Hepatocyte (in vitro differentiated cells): ENCODE measurements around the gene IGLL5. TPM values are rescaled to one million over a fixed set of nuclear protein-coding genes. Genes with fewer than 3 reads are reported as not detected.

Experiments used
- DNase-seq: peaks from one replicate; pipeline ENCODE4 v3.0.0-alpha.2; 2016; ENCODE audit warnings: low spot score
- H2AFZ ChIP-seq: fragments of 200-600 bp; sonication (generic); 2 replicates; pipeline ENCODE4 v1.6.0; 2016; ENCODE audit warnings: antibody characterized with exemption, mild to moderate bottlenecking
- H3K27ac ChIP-seq: fragments of 200-600 bp; sonication (generic); 2 replicates; pipeline ENCODE4 v1.5.1; 2016; ENCODE audit warnings: mild to moderate bottlenecking
- H3K27me3 ChIP-seq: fragments of 200-600 bp; sonication (generic); 2 replicates; pipeline ENCODE4 v1.6.1; 2016
- H3K36me3 ChIP-seq: fragments of 200-600 bp; sonication (generic); replicated peaks from 2 replicates; pipeline ENCODE4 v1.5.1; 2016; ENCODE audit warnings: low read depth; ENCODE audit not compliant: insufficient read depth
- H3K4me1 ChIP-seq: fragments of 200-600 bp; sonication (generic); 2 replicates; pipeline ENCODE4 v1.5.1; 2016; ENCODE audit warnings: mild to moderate bottlenecking, moderate library complexity; ENCODE audit not compliant: insufficient read depth
- H3K4me2 ChIP-seq: fragments of 200-600 bp; sonication (generic); 2 replicates; pipeline ENCODE4 v1.6.0; 2016
- H3K4me3 ChIP-seq: fragments of 200-600 bp; sonication (generic); 2 replicates; pipeline ENCODE4 v1.5.1; 2016; ENCODE audit warnings: mild to moderate bottlenecking
- H3K79me2 ChIP-seq: fragments of 200-600 bp; sonication (generic); 2 replicates; pipeline ENCODE4 v1.6.0; 2017; ENCODE audit warnings: mild to moderate bottlenecking
- H3K9me2 ChIP-seq: fragments of 200-600 bp; sonication (generic); replicated peaks from 2 replicates; pipeline ENCODE4 v1.6.0; 2017; ENCODE audit warnings: mild to moderate bottlenecking; ENCODE audit not compliant: insufficient read depth
- H3K9me3 ChIP-seq: fragments of 200-600 bp; sonication (generic); 2 replicates; pipeline ENCODE4 v1.5.1; 2016; ENCODE audit warnings: low read depth, mild to moderate bottlenecking
- H4K20me1 ChIP-seq: fragments of 200-600 bp; sonication (generic); 2 replicates; pipeline ENCODE4 v1.6.0; 2016; ENCODE audit warnings: mild to moderate bottlenecking; ENCODE audit not compliant: insufficient read depth, poor library complexity, severe bottlenecking
- EZH2 ChIP-seq: fragments of 200-600 bp; sonication (generic); IDR thresholded peaks from 2 replicates; pipeline ENCODE4 v1.6.1; 2016; ENCODE audit warnings: antibody characterized with exemption, mild to moderate bottlenecking, borderline replicate concordance
- EZH2phosphoT487 ChIP-seq: fragments of 200-600 bp; sonication (generic); IDR thresholded peaks from one replicate; pipeline ENCODE4 v1.6.1; 2018; ENCODE audit warnings: antibody characterized with exemption, mild to moderate bottlenecking, low read depth, moderate library complexity; ENCODE audit not compliant: unreplicated experiment, severe bottlenecking
- WGBS: methylation state at CpG from one replicate; pipeline ENCODE4 v1.1.6; 2016; ENCODE audit warnings: low lambda C conversion rate; ENCODE audit errors: missing lambda C conversion rate; 5-methylcytosine and 5-hydroxymethylcytosine counted together
- polyA plus RNA-seq: library from polyadenylated mRNA; unstranded; fragments of >200 nt; fragmentation: Nextera tagmentation; extraction: Ambion mirVana; gene quantifications from 2 replicates; pipeline ENCODE4 v1.2.1, GENCODE V29; 2016
- total RNA-seq: library from RNA; depleted of rRNA; stranded (reverse); fragments of >200 nt; gene quantifications from 2 replicates; pipeline ENCODE4 v1.2.3, GENCODE V29; 2014
- TF ChIP-seq, protein P1 (sequence below): fragments of 200-600 bp; sonication (generic); IDR thresholded peaks from 2 replicates; pipeline ENCODE4 v1.5.1; 2016; ENCODE audit warnings: antibody characterized with exemption, mild to moderate bottlenecking; ENCODE audit not compliant: poor library complexity

The IGLL5 gene
- total and polyA plus RNA-seq, 2 experiments from 2014 or later: not detected

DNA sequence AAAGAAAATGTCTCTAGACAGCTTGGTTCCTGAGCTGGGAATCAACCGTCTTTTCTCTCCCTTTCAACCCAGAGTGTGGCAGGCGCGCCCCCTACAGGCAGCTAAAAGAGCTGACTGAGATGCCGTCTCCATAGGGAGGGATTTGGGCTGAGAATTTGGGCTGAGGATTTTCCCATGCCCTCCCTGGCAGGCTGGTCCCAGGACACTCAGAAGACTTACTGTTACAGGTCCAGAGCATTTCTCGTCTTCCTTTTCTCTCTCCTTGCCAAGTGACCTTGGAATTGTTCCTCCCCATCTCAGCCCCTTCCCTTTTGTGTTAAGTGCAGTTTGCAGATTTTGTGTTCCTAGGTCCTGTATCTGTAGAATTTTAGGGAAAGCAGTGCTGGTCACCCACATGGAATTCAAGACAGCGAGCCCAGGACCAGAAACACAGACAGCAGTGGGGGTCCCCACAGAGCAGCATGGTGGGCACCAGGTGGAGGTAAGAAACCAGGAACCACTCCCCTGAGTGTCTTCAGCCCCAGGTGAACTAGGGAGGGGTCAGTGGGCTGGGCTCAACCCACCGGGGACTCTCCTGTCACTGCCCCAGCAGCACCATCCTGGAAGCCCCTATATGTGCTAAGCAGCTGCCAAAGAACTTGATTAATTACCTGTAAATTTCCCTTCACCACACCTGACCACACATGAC, 9.9 kb upstream of the IGLL5 start:
- TF ChIP-seq EZH2phosphoT487 (no peak), EZH2 (no peak)
- TF ChIP-seq, protein P1, sequence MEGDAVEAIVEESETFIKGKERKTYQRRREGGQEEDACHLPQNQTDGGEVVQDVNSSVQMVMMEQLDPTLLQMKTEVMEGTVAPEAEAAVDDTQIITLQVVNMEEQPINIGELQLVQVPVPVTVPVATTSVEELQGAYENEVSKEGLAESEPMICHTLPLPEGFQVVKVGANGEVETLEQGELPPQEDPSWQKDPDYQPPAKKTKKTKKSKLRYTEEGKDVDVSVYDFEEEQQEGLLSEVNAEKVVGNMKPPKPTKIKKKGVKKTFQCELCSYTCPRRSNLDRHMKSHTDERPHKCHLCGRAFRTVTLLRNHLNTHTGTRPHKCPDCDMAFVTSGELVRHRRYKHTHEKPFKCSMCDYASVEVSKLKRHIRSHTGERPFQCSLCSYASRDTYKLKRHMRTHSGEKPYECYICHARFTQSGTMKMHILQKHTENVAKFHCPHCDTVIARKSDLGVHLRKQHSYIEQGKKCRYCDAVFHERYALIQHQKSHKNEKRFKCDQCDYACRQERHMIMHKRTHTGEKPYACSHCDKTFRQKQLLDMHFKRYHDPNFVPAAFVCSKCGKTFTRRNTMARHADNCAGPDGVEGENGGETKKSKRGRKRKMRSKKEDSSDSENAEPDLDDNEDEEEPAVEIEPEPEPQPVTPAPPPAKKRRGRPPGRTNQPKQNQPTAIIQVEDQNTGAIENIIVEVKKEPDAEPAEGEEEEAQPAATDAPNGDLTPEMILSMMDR: peak; percentile 68
- no peak overlapping the region for H3K4me2 ChIP-seq
- no peak overlapping the region for H3K4me3 ChIP-seq
- no peaks in the 10 kb centered on the region for H3K79me2 ChIP-seq
- H2AFZ ChIP-seq: no peak overlapping the region
- H4K20me1 ChIP-seq: no peaks in the 10 kb centered on the region
- H3K27me3 ChIP-seq: no peaks in the 10 kb centered on the region
- DNase-seq: peak; percentile 78
- no peaks in the 10 kb centered on the region for H3K36me3 ChIP-seq
- peaks cover 6% of the 10 kb centered on the region for H3K9me3 ChIP-seq
- WGBS: 35% methylated on average over 7 of the region's 7 CpGs
- H3K4me1 ChIP-seq: no peaks in the 10 kb centered on the region
- no peak overlapping the region for H3K27ac ChIP-seq
- no peaks in the 10 kb centered on the region for H3K9me2 ChIP-seq

DNA sequence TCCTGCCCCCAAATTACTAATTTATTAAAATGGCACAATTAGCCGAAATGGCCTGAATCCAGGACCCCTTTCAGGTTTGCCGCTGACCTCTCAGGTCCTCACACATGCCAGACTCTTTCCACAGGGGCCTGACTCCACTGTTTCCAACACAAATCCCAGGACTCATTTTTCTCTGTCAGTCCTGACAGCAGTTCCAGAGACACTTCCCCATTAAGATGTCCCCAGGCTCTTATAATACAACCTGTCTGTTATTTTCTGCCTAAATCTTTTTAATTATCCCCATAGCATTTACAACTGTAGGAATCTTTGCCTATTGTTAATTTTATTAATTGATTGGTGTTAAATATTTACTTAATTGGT, 9.4 kb upstream of the IGLL5 start:
- H3K4me1 ChIP-seq: no peaks in the 10 kb centered on the region
- 76% methylated on average over 2 of the region's 2 CpGs for WGBS
- H2AFZ ChIP-seq: no peak overlapping the region
- no peaks in the 10 kb centered on the region for H3K9me2 ChIP-seq
- no peak overlapping the region for H3K27ac ChIP-seq
- no peak for TF ChIP-seq EZH2
- no peak for TF ChIP-seq EZH2phosphoT487
- TF ChIP-seq, protein P1: no peak
- no peak overlapping the region for H3K4me2 ChIP-seq
- peaks cover 6% of the 10 kb centered on the region for H3K9me3 ChIP-seq
- no peaks in the 10 kb centered on the region for H4K20me1 ChIP-seq
- no peaks in the 10 kb centered on the region for H3K36me3 ChIP-seq
- no peaks in the 10 kb centered on the region for H3K27me3 ChIP-seq
- DNase-seq: no peak
- no peaks in the 10 kb centered on the region for H3K79me2 ChIP-seq
- H3K4me3 ChIP-seq: no peak overlapping the region

DNA sequence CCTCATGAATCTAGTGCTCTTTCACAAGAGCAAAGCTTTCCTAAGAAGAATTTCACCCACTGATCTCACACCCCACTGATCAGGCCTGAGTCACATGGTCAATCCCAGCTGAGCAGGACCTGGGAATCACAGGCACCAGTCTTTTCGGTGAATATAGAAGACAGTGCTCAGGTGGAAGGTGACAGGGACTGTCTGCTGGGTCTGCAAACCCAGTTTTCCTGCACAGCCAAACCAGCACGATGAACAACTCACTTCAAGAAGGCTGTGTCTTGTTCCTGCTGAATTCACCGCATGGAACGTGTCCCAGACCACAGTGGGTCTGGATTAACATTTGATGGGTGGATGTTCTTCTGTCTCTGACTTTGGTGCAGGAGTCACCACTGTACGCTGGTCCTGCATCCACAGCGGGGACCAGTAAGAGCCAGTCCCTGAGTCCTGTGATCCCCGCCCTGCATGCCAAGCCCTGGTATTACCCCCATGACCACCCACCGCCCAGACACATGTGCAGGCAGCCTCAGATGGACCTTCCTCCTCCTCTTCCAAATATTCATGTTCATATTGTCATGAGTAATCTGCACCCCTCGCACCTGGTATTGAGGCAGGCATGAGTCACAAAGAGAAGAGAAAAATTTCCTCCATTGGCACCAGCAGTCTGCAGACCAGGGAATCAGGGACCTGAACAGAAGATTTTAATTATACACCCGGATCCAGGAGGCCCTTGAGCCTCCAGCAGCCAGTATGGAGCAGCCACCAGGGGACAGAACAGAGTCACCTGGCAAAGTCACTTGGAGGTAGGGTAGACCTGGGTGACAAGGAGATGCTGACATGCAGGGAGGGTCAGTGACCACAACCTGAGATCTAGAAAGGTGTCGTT, 8.6 kb upstream of the IGLL5 start:
- TF ChIP-seq, protein P1: no peak
- TF ChIP-seq EZH2phosphoT487 (no peak), EZH2 (no peak)

More for the DNA sequence above, 8.6 kb upstream of the IGLL5 start:
- H3K27ac ChIP-seq: no peak overlapping the region
- no peak overlapping the region for H3K4me2 ChIP-seq
- H3K9me2 ChIP-seq: no peaks in the 10 kb centered on the region
- no peak overlapping the region for H2AFZ ChIP-seq
- no peaks in the 10 kb centered on the region for H3K4me1 ChIP-seq
- H3K36me3 ChIP-seq: no peaks in the 10 kb centered on the region
- peaks cover 6% of the 10 kb centered on the region for H3K9me3 ChIP-seq
- H3K27me3 ChIP-seq: no peaks in the 10 kb centered on the region
- WGBS: 82% methylated on average over 11 of the region's 11 CpGs
- H4K20me1 ChIP-seq: no peaks in the 10 kb centered on the region
- no peak for DNase-seq
- H3K4me3 ChIP-seq: no peak overlapping the region
- no peaks in the 10 kb centered on the region for H3K79me2 ChIP-seq
